ENCODE measurements around the gene CABLES2.
"Not testable (repeated sequence)": the region's sequence is repeated elsewhere in the genome, so short reads cannot be mapped to it uniquely, and the experiment has no call there.

Gene CABLES2

DNA sequence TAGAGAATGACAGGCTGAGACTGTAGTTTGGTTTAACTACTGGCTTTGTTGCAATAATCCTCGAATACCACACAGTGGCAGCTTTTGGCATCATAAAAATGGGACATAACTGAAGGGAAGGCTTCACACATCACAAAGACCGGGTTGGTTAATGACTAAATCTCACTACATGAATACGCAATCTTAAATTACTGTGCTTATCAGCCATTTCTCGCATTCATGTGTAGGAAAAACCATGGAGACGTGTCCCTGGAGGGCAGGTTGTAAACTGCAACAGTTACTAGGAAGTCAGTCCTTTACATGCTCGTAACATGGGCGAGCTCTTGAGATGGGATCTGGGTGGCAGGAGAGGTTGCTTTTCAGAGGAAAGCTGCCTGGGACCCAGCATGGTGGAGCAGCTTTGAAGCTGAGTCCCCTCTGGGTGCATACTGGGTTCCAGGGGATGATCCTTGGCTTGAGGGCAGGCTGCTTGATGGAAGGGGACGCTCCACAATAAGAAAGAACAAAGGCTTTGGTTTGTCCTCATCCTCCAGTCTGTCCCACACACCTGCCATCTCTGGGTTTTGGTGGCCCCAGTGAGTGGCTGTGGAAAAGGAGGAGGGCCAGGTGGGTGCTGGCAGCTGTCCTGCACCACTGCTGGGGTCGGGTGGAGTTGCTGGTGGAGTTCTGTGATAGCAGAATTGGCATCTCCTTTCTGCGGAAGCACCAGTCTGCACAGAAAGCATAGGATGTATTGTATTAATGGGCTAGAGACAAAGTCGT lies 18.1 kb downstream of the CABLES2 start:
- no peak for DNase-seq

DNA sequence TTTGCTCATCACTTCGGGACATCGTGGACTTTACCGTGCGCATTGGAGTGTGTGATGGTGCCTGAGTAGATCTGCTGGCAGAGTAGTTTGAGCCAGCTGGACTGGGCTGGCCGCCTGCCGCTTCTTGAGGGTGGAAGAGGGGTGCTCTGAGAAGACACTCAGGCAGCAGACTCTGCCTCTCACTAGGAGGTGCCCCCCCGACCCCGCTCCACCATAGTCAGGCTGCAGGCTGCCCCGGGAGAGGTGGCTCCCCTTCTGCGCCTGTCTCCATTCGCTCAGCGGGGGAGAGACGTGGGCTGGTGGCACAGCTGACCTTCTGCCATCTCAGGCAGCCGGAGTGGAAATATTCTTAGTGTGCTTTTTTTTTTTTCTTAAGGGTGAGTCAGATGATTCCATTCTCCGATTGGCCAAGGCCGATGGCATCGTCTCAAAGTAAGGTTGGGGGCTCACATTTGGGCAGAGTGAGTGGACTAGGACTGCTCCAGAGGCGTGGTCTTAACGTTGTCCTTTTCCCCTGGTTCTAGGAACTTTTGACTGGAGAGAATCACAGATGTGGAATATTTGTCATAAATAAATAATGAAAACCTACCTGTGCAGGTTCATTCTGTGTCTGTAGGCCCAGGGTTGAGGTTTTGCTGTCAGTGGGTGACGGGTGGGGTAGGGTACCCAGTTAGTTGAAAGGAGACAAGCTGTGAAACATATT lies 19.0 kb downstream of the CABLES2 start:
- DNase-seq, result no peak

DNA sequence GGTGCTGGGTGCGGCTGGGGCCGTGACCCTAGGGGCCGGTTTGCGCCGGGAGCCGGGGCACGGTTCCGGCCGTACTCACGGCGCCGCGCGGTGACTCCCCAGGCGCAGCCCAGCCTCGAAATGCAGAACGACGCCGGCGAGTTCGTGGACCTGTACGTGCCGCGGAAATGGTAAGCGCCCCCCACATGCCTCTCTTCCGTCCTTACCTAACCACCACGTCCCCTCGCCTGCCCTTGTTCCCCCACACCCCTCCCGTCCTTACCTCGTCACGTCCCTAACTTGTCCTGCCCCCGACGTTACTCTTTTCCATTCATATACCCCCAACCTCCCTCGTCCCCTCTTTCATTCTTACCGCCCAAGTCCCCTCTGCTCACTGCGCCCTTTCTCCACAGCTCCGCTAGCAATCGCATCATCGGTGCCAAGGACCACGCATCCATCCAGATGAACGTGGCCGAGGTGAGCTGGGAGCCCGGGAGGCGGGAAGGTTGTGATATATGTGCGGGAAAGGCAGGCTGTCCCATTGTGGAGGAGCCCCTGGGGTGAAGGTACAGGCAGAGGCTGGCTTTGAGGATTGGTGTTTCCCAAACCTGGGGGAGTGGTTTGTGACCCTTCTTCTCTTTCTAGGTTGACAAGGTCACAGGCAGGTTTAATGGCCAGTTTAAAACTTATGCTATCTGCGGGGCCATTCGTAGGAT lies 19.7 kb downstream of the CABLES2 start:
- no peak for DNase-seq

DNA sequence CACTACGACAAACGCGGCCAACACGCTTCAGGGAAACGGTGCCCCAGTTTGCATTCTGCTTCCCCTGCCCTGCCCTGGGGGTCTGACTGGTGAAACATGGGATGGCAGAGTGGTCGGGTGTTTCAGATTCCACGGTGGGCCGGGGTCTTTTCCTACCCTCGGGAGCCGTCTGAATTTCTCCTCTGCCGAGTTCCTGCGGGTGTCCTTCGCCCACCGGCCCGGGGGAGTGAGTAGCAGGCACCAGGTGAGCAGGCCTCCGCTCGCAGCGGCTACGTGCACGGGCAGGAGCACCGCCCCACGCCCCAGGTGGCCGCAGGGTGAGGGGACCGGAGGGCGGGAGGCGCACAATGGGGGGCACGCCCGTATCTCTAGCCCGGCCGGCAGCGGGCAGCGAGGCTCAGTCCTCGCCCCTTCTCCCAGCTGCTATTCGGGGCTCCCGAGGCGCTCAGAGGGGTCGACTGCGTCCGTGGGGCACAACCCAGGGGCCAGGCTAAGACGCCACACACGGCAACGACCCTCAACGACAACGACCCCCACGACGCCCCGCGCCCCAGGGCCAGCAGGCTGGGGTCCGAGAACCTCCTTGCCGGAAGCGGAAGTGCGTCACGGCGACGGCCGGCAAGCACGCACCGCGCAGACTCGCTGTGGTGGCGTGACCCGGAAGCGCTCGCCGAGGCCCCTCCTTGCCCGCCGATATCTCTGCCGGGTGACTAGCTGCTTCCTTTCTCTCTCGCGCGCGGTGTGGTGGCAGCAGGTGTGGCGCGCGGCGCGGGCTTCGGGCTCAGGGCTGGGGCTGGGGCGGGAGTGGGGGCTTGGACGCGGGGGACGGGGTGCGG lies 20.5 kb downstream of the CABLES2 start, which contains the start of gene RPS21:
TSS of gene RPS21 (plus strand) at position 721 of the 836 bp plus-strand sequence. CDS start 236 bp downstream, outside the sequence.
- no peak for DNase-seq

DNA sequence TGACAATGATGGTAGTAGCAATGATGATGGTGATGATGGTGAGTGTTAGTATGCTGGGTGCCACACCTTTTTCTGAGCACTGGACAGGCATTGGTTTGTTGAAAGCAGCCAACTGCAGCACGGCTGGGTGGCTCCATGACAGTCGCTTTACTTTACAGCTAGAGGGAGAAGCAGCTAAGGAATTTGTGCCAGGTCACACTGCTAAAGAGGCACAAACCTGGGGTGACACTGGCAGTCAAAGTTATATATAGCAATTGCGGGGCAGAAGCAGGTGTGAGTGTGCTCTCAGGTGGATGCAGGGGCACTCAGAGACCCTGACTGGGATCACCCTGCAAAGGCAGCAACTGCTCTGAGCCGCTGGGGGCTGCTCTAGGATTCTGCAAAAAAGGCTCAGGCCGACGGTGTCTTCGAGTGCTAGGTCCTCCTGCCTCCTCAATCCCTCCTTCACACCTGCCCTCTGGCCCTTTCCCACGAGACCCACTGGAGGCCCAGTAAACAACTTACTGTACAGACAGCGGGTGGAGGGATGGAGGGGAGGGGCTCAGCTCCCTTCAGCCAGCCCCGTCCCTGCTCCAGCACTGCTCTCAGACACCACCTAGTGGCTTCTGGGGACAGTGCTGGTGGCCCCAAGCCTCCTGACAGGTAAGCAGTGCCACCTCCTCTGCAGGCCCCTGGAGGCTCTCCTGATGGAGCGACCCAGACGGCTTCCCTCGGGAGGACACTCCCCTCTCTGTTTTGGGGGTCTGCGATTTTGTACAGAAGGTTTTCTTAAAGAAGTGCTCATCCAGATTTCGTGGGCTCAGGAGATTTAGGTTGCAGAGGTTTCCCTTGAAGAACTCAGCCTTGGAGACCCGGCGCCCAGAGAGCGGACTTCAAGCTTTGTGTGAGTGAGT lies 24.5 kb downstream of the CABLES2 start:
- no peak for DNase-seq

DNA sequence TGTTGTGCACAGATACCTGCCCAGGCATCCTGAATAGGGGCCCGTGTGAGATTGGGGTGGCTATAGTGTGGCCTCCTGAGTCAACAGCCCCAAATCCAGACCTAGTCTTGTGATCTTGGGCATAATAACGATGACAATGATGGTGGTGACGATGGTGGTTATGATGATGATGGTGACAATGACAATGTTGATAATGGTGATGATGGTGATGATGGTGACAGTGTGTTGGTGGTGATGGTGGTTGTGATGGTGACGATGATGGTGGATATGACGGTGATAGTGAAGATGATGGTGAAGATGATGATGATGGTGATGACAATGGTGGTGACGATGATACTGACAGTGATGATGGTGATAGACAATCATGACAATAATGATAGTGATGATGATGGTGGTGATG lies 25.2 kb downstream of the CABLES2 start:
- no peak for DNase-seq

DNA sequence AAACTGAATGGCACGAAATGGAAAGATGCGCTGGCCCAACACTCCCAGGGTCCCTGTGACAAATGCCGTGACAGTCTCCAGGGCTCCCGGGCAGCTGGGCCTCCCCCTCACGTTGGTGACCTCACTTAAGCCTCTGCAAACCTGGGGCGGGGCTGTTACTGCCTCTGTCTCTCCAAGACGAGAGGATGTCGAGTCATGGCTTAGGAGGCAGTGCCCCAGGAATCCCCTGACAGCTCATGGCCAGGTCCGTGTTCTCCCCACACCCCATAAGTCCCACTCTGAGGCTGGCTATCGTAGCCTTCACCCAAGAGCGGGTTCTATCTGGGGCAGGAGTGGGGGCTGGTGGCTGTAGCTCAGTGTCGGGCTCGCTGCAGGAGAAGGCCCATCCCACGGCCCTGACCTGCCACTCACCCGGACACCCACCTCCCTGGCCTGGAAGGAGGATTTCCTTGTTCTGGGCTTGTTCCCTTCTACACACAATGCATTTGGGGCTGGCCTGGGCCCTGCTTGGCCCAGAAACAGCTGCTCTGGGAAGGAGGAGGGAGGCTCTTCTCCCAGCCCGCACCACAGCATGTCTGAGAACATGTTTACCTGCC lies 25.8 kb downstream of the CABLES2 start:
- DNase-seq, result no peak

DNA sequence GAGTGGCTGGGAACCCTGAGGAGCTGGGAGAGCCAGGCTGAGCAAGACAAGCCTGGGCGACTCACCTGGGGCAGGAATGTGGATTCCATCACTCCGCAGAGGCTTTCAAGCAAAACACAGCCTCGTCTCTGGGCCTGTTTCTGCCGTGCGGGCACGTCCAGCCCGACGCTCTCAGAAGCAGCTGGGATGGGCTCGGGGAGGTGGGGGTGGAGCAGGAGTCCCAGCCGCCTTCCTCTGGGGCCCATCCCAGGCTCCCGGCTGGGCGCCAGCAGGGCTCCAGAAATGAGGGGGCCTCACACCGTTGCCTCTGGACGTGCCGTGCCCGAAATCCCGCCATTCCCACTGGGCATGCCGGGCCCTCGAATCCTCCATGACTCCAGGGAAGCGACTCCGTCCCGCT lies 28.9 kb downstream of the CABLES2 start:
- DNase-seq, result no peak

DNA sequence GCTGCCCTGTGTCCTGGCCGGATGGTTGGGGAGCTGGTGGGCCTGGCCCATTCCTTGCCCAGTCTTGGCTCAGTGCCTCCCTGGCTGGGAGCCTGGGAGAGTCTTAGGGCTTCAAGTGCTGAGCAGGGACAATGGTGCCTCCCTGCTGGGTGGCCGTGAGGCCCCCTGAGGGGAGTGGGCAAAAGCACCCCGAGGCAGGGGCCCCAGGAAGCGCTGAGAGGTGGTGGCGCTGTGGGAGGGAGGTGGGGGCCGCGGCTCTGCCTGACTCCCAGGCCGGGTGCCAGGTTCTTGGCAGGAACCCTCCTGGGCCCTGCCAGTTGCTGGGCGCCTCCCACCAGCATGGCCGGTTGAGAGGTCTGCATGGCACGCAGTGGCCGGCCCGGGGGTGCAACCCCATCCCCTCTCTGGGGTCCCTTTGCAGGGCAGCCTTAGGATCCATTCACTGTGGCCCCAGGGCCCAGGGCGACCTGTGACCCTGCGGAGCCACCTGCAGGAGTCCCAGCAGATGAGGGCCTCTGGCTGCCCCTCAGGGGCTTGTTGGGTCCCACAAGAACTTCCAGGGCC lies 29.4 kb downstream of the CABLES2 start:
- DNase-seq, result no peak

DNA sequence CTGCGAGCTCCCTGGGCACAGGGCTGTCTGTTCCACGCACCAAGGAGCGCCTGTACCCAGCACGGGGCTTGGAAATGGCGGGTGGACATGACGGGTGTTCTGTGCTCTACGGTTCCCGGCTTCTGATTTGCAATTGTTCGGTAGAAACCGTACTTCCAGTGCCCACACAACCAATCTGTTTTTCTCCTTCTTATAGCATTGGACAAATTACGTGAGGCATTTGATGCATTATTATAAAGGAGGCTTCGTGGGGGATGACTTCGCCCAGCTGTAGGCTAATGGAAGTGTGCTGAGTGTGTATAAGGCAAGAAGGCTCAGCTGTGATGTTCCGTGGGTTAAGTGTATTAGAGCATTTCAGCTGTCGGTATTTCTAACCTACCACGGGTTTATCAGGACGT lies 30.0 kb downstream of the CABLES2 start:
- no peak for DNase-seq

DNA sequence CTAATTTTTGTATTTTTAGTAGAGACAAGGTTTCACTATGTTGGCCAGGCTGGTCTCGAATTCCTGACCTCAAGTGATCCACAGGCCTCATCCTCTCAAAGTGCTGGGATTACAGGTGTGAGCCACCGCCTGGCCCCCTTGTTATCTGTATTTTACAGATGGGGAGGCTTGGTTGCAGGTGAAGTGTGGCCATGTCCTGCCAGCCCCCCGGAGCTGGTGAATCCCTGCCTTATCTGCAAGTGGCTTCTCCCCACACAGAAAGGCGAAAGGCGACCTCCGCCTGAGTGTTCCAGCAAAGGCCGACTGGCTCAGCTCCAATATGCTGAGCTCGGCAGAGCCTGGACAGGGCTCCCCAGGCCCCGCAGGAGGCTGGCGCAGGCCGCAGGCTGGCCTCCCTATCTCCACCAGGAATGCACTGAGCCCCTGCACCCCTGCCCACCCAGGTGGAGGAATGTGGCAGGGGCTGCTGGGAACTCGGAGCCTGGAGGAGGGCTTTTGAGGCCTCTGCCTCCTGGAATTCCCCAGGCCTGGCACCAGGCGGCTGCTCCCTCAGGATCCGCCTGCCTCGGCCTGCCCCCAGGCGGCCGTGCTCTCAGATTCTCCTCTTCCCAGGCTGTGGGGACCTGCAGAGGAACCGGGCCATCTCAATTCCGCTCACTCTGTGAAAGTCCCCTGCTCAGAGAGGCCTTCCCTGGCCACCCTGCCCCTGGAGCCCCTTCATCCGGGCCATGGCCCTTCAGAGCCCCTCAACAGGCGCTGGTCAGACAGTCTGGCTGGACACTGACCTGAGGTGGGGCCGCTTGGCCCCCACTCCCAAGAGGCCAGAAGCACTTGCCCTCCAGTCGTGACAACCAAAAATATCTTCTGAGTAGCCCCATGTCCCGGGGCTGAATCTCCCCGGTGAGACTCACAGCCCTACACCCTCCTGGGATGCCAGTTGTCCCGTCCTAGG lies 30.7 kb downstream of the CABLES2 start:
- no peak for DNase-seq

DNA sequence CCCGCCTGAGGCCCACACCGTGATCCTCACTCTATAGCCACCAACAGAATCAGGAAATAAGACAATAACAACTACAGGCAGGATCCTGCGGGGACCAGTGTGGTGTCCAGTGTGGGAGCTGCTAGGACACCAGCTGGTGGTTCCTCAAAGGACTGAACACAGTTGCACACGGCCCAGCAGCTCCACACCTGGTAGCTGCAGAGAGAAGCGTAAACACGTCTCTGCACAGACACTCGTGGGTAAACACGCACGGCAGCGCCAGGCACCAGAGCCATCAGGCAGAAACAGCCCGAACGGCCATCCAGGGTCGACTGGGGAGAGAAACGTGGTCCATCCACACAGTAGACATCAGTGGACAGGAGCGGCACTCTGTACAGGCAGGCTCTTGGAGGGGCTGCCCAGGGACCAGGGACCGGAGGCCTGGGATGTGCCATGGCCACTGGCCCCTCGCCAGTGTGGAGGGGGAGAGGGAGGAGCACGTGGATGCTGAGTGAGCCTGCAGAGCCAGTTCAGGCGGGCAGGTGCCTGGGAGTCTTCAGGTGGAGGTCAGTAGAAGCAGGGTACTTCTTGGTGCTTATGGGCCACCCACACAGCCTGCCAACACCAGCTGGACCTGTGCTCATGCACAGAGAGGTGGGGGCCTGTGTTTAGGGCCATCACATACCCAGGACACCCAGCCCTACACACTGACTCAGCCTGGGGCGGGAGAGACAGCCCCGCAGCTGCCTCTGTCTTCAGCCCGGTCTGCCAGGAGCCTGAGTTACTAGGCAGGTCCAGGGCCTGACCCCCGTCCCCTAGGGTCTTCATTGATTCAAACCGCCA lies 32.5 kb downstream of the CABLES2 start:
- no peak for DNase-seq

DNA sequence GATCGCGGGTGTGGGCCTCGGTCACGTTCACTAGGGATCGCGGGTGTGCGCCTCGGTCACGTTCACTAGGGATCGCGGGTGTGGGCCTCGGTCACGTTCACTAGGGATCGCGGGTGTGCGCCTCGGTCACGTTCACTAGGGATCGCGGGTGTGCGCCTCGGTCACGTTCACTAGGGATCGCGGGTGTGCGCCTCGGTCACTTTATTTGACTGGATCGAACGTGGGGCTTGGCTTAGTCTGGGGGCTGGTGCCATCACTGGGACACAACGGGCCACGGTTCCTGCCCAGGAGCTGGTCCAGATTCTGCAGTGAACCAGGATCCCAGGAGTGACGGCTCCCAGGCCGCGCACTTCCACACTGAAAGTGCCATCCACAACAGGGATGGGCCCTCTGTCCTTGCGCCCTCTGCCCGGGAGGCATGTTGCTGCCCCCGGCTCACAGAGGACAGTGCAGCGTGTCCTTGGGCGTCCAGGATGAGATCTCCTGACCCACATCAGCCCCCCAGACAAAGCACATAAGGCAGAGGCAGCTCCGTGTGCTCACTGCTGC lies 33.4 kb downstream of the CABLES2 start:
- DNase-seq, result not testable (repeated sequence)

DNA sequence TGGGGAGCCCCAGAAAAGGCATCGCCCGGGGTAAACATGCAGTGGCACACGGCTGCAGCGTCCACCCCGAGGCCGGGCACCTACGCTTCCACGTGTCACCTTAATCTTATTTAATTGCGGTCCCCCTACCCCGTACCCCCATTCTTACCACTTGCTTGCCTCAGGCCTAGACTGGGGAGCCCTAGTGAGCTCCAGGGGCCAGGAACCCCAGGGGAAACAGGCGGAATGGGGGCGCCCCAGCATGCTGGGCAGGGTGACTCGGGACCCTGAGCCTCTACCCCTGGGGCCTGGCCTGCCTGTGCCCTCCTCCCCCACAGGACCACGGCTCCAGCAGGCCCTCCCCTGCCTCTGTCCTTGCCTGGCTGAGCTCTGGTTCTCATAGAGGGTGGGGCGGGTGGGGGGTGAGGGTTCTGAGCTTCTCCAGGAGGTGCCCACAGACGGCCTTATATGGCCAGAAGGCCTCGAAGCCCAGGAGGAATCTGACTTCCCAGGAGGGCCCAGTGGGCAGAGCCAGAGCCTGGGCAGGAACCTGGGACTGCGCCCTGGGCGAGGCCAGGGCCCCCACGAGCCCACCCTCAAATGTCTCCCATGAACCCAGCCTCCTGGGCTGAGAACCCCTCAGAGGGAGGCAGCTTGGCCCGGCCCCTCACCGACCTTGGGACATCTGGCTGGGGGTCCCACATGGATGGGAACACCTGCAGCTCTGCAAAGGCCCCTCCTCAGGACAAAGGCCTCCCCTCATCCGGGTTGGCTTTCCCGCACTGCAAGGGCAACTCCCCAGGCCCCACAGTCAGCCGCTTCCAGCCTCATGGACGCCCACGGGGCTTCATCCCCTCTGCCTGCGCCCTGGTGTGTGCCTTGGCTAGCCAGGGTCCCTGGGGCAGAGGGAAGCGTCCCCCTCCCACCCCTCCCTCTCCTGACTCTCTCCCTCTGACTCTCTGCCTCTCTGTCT lies 34.8 kb downstream of the CABLES2 start:
- DNase-seq, result no peak

DNA sequence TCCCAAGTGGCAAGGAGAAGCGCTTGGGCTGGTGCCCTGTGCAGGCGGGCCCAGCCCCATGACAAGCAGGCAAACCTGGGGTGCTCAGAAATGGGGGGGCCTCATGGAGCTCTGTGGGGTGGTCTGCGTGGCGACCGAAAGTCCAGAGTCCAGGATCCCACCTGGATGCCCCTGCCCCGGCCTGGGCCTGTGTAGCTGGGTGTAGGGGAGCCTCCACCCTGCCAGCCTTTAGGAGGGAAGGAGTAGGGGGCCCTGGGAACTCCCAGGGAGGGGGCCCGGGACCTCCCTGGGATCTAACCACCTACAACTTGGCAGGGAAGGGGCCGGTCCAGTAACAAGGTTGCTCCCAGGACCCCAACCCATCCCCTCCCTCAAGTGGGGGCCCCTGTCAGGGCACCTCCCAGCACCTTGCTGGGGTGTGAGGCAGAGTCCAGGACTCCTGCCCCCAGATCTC lies 35.5 kb downstream of the CABLES2 start:
- DNase-seq, result no peak

DNA sequence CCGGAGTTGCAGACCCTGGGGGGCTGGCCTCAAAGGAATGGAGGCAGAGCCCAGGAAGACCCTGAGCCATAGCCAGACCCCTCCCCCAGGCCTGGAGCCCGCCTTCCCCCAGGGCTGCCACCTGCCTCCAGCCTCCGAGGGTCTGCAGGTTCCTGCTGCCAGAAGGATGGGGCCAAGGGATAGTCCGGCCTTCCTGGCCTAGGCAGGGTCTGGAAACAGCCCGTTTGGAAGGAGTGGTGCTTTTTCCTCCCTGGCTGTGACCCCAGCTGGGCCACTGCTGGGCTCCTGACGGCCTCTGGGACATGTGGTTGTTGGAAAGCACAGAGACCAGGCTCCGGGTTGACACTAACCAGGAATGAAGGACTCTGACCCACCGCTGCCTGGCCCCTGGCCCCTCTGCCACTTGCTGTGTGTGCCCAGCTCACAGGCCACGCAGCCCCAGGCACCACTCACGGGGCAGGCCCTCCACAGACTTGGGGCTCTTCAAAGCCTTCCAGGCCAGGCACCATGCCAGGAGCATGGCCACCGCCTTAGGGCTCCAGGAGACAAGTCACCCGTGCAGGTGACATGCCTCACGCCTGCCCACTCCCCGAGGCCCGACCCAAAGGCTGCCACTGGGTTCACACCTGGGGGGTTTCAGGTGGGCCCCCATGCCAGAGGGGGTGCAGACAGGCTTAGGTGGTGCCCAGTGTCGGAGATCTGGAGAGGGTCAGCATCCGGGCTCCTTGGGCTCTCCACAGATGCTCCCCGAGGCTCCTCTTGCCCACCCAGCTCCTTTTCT lies 36.1 kb downstream of the CABLES2 start:
- DNase-seq, result no peak

All from cortex of kidney (tissue), 1 donor.